Measurements from ENCODE around the gene MTG2. TPM values are rescaled to one million over a fixed set of nuclear protein-coding genes. Genes with fewer than 3 reads are reported as not detected.

Gene MTG2
- total RNA-seq, 1 donor from 2014 or later, result 29.4 TPM

DNA sequence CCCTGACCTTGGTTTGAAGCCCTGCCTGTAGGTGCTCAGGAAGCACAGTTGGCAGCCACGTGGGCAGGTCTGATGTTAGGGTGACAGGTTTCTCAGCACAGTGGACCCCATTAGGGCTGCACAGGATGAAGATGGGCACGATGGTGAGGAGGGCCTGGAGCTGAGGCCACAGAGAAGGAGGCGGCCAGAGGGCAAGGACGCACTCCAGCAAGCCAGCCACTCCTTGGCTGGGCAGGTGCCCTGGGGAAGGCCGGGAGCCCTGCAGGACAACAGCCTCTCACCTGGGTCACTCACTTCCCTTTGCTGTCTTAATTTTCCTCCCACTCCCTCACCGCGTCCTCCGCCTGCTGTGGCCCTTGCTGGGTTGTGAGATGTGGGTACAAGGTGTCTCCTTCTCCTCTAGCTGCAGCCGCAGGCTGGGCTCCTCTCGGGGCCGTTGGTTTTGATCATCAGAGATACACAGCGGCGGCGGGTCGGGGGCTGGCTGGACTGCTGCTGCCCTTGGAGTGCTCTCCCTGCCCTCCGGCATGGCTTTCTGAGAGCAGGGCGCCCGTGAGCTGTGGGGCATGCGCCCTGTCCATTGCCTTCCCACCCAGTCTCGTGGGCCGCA is 61.2 kb downstream of the MTG2 start:
- no peaks in the 10 kb centered on the region for H3K27me3 Mint-ChIP-seq (ENCODE audit: low read depth)
- no peak overlapping the region for H3K4me3 Mint-ChIP-seq
- DNase-seq (ENCODE audit: low spot score in 2 of 2, unreplicated experiment in 2 of 2), result no peak
- peaks cover 7% of the 10 kb centered on the region for H3K36me3 Mint-ChIP-seq
- no peaks in the 10 kb centered on the region for H3K9me3 Mint-ChIP-seq
- peaks cover 11% of the 10 kb centered on the region for H3K4me1 Mint-ChIP-seq
- H3K27ac Mint-ChIP-seq, result no peak overlapping the region
- TF ChIP-seq CTCF (IDR thresholded peaks at IDR 0.05; ENCODE audit: unreplicated experiment), result no peak

GRCh38 chr20:62244644-62245108 is 61.8 kb downstream of the MTG2 start:
- no peaks in the 10 kb centered on the region for H3K9me3 Mint-ChIP-seq
- TF ChIP-seq CTCF (IDR thresholded peaks at IDR 0.05; ENCODE audit: unreplicated experiment), result no peak

DNA sequence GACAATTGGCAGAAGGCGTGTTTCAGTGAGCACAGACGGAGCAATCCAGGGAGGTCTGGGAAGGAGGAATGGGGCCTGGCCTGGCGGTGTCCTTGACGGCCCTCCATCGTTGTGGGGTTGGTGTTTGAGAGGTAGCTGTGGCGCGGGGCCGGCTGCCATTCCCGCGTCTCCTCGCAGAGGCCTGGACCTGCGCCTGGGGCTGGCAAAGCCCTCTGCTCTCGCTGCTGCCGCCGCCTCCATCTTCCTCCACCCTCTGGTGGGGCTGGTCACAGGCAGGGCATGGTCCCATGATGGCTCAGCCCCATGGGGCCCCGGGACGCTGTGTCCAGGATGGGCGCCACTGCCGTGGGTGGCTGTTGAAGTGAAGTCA is 63.1 kb downstream of the MTG2 start:
- Mint-ChIP-seq H3K4me3 (no peak overlapping the region), H3K27me3 (ENCODE audit: low read depth) (no peaks in the 10 kb centered on the region), H3K27ac (no peak overlapping the region), H3K36me3 (peaks cover 7% of the 10 kb centered on the region), H3K9me3 (no peaks in the 10 kb centered on the region), H3K4me1 (no peaks in the 10 kb centered on the region)
- no peak for DNase-seq (ENCODE audit: low spot score in 2 of 2, unreplicated experiment in 2 of 2)
- no peak for TF ChIP-seq CTCF (IDR thresholded peaks at IDR 0.05; ENCODE audit: unreplicated experiment)

More at GRCh38 chr20:62244644-62245108, 61.8 kb downstream of the MTG2 start:
- Mint-ChIP-seq H3K4me1 (peaks cover 4% of the 10 kb centered on the region), H3K4me3 (no peak overlapping the region), H3K27ac (no peak overlapping the region), H3K27me3 (ENCODE audit: low read depth) (no peaks in the 10 kb centered on the region), H3K36me3 (peaks cover 7% of the 10 kb centered on the region)
- DNase-seq (ENCODE audit: low spot score in 2 of 2, unreplicated experiment in 2 of 2), result no peak

GRCh38 chr20:62246431-62246830 is 63.6 kb downstream of the MTG2 start:
- Mint-ChIP-seq H3K4me3 (no peak overlapping the region), H3K4me1 (no peaks in the 10 kb centered on the region), H3K27me3 (ENCODE audit: low read depth) (no peaks in the 10 kb centered on the region), H3K36me3 (peaks cover 6% of the 10 kb centered on the region), H3K9me3 (no peaks in the 10 kb centered on the region), H3K27ac (no peak overlapping the region)
- no peak for TF ChIP-seq CTCF (IDR thresholded peaks at IDR 0.05; ENCODE audit: unreplicated experiment)
- DNase-seq (ENCODE audit: low spot score in 2 of 2, unreplicated experiment in 2 of 2), result no peak

DNA sequence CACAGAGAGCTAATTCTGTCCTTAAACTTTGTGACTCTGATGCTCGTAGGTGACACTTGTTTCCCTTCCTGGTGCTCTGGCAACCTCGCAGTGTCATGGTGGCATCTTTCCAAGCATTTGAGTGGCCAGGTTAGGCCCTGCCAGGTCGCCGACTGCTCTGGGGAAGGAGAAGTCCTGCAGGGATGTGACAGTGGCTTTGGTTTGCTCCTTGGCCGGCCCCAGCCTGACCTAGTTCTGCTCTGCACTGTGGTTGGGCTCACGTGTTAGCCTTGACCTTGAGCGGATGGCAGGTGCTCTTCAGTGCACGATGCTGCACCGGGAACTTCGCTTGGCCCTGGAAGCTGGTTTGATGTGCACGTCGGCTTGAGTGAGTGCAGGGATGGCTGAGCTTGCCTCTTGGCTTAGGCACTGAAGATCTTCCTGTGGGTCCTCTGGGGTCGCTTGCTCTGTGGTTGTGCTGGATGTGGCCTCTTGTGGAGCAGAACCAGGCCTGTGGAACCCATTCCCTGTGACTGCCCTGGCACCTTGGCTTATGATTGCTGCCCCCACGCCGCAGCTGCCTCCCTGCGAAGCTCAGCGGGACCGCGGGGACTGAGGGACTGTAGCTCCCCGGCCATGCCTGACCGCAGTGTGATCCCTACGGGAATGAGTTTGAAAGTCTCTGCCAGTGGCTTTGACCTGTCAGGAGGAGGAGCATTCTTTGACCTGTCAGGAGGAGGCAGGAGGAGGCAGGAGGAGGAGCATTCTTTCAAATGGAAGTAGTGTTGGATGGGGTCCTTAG is 64.2 kb downstream of the MTG2 start:
- DNase-seq (ENCODE audit: low spot score in 2 of 2, unreplicated experiment in 2 of 2), result no peak
- no peak for TF ChIP-seq CTCF (IDR thresholded peaks at IDR 0.05; ENCODE audit: unreplicated experiment)
- Mint-ChIP-seq H3K36me3 (no peaks in the 10 kb centered on the region), H3K9me3 (no peaks in the 10 kb centered on the region), H3K27me3 (ENCODE audit: low read depth) (no peaks in the 10 kb centered on the region), H3K27ac (no peak overlapping the region), H3K4me1 (no peaks in the 10 kb centered on the region), H3K4me3 (no peak overlapping the region)
